Measurements from ENCODE around the gene ATG2A. TPM values are rescaled to one million over a fixed set of nuclear protein-coding genes. Genes with fewer than 3 reads are reported as not detected.

Gene ATG2A
- total and polyA plus RNA-seq, 9 of the 15 experiments (the other 6 are each of a cell fraction or from before 2014, with no cell fraction given) = 0.25 to 45.9 (median 5.2) TPM

GRCh38 chr11:64856382-64857227 lies 60.4 kb downstream of the ATG2A start (continued):
- TF ChIP-seq JUND (IDR thresholded peaks at IDR 0.05; ENCODE audit: borderline replicate concordance, low read depth, low read length) (peak; percentile 51; the same call in 1 of the 2 replicates), JUND (tag; IDR thresholded peaks at IDR 0.05; ENCODE audit: borderline replicate concordance, low read depth, low read length) (no peak), STAT6 (CRISPR knock-in tag; IDR thresholded peaks at IDR 0.05) (no peak), AFF1 (IDR thresholded peaks at IDR 0.05; ENCODE audit: low read depth in 1 of 2, partially characterized antibody in 2 of 2) (no peak), CEBPG (CRISPR knock-in tag; IDR thresholded peaks at IDR 0.05) (0 out of 2 replicates have a peak, but pooled peaks have one; percentile 18), CEBPG (tag; conservative IDR thresholded peaks at IDR 0.05 in 1 of 2, IDR thresholded peaks at IDR 0.05 in 1 of 2) (0 out of 4 replicates have a peak, but pooled peaks of 1 of the 2 experiments have one; percentile 34), ZBTB40 (IDR thresholded peaks at IDR 0.05) (0 out of 2 replicates have a peak, but pooled peaks have one; percentile 21), ZBTB40 (CRISPR knock-in tag; IDR thresholded peaks at IDR 0.05) (no peak), RBM17 (IDR thresholded peaks at IDR 0.05; ENCODE audit: borderline replicate concordance, low read depth, low read length) (no peak)

Measured in K562 (cell line).